Fibroblast of pulmonary artery (primary cell): Measurements from ENCODE around the gene LRRC4C.

Experiments
- DNase-seq: peaks from one replicate; pipeline ENCODE4 v3.0.0-alpha.2; 2010; ENCODE audit warnings: low read depth
- H3K4me3 ChIP-seq: replicated peaks from 2 replicates; pipeline ENCODE4 v1.5.1; 2011; ENCODE audit warnings: low read depth, mild to moderate bottlenecking, control low read depth, low read length, moderate library complexity
- CTCF ChIP-seq: IDR thresholded peaks from 2 replicates; pipeline ENCODE4 v1.5.1; 2011; ENCODE audit warnings: mild to moderate bottlenecking, control low read depth, low read length, inconsistent platforms; ENCODE audit errors: missing control alignments

LRRC4C gene

DNA sequence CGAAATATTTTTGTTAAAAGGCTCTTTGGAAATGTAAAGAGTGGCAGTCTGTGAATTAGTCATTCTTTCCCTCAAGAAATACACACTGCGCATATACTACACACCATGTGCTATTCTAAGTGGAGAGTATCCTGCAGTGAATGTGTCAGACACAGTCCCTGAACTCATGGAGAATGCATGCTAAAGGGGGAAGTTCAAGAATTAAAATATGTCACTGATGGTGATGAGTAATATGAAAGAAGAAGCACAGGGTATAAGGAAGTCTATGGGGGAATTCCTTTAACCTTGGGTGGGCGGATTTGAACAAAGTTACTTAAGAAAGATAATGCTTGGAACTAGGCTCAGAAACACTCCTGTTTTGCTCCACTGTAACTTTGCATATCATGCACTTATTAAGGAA, 153.0 kb downstream of the LRRC4C start:
- no peak for DNase-seq
- H3K4me3 ChIP-seq = no peak overlapping the region
- no peak for TF ChIP-seq CTCF

- peak; percentile 36 for DNase-seq
- no peak for TF ChIP-seq CTCF
- no peak overlapping the region for H3K4me3 ChIP-seq
Measured at GRCh38 chr11:41301023-41301422, 158.4 kb downstream of the LRRC4C start.

DNA sequence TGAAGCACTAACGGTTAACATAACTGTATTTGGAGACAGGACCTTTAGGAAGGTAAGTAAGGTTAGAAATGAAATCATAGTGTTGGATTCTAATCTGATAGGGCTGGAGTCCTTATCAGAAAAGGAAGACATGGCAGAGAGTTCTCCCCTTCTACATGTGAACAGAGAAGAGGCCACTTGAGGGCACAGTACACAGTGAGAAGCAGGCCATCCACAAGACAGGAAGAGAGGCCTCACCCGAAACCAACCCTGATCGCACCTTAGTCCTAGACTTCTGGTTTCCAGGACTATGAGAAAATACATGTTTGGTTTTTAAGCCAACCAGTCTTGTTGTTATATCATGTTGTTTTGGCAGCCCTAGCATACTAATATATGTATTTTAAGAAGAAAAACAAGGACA, 170.0 kb downstream of the LRRC4C start:
- no peak for TF ChIP-seq CTCF
- H3K4me3 ChIP-seq = no peak overlapping the region
- DNase-seq = no peak

- TF ChIP-seq CTCF = no peak
- DNase-seq = no peak
- no peak overlapping the region for H3K4me3 ChIP-seq
Measured at GRCh38 chr11:41286751-41287150, 172.7 kb downstream of the LRRC4C start.

DNA sequence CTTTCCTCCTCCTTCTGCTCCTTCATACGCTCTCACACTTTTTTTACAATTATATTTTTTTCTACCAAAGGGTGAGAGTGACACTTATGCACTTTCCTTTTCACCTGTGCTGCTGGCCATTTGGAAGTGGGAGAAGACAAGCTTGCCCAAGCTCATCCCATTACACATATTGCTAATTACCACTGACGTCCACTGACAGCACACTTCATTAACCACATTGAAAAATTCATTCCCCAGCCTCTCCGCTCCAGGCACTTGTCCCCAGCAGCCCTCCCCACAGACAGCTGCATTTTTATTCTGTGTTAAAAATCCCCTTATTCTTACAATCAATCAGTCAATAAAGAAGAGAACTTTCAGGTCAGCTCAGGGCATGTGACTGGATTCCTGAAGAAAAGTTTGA, 175.1 kb downstream of the LRRC4C start:
- no peak for TF ChIP-seq CTCF
- no peak overlapping the region for H3K4me3 ChIP-seq
- no peak for DNase-seq

DNA sequence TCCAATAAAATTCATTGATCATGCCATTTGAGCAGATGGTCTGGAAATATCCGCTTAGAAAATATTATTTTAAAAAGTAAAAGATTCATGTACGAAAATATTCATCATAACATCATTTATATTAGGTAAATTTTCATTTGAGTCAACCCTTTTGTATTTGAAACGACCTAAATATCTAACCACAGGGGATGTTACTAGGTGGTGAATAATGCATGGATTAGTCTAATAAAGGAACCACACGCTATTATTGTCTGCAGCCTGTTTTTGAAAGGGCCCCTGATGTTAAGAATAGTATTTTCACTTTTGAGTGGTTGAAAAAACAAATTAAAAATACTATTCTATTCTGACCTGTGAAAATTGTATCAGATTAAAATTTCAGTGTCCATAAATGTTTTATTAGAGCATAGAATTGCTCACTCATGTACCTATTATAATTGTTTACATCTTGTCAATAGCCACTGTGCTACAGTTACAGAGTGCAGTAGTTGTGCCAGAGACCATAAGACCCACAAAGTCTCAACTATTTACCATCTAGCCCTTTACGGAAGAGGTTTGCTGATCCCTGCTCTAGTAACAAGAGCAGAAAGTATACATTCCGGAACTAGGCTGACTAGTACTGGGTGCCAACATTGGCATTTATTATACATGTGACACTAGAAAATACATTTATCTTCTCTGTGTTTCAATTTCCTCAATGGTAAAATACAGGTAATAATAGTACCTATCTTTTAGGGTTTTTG, 176.1 kb downstream of the LRRC4C start:
- no peak for DNase-seq
- no peak overlapping the region for H3K4me3 ChIP-seq
- no peak for TF ChIP-seq CTCF

DNA sequence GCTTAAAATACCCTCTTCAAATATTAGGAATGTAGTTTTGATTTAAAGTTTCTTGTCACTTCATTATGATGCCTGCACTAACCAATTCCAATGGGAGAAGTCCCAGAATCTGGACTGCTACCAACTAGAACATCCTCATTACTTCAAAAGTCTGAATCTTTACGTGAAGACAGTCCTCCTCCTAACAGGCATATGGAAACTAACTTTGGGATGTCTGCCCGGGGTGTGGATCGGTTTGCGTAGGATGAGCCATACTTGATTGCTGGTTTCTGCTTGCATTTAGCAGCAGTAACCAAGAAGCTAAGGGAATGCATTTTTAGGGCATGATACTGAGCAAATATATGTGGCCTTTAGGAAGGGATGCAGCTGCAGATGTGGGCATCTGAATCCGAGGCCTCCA, 177.1 kb downstream of the LRRC4C start:
- DNase-seq = no peak
- no peak overlapping the region for H3K4me3 ChIP-seq
- no peak for TF ChIP-seq CTCF
